Spinal cord (tissue), 10 donors: ENCODE data around the gene SCARB2. TPM values are rescaled to one million over a fixed set of nuclear protein-coding genes. Genes with fewer than 3 reads are reported as not detected.

Experiments
- DNase-seq, 6 donors: peaks; one replicate each; pipeline versions ENCODE4 v3.0.0 to v3.0.0-alpha.2; 2013 to 2015; ENCODE audit warnings: low spot score in 6 of 6, low read depth in 4 of 6
- H3K27ac ChIP-seq: one replicate; pipeline ENCODE4 v1.5.1; 2013; ENCODE audit warnings: low read depth, low read length, control low read depth
- H3K27me3 ChIP-seq: one replicate; pipeline ENCODE4 v1.6.1; 2013; ENCODE audit warnings: low read length; ENCODE audit not compliant: control insufficient read depth, insufficient read depth
- H3K36me3 ChIP-seq: one replicate; pipeline ENCODE4 v1.6.1; 2013; ENCODE audit warnings: low read length; ENCODE audit not compliant: control insufficient read depth, insufficient read depth
- H3K4me1 ChIP-seq: one replicate; pipeline ENCODE4 v1.6.1; 2013; ENCODE audit warnings: low read length; ENCODE audit not compliant: control insufficient read depth, insufficient read depth
- H3K4me3 ChIP-seq: one replicate; pipeline ENCODE4 v1.5.1; 2013; ENCODE audit warnings: low read depth, low read length, control low read depth
- H3K9me3 ChIP-seq: one replicate; pipeline ENCODE4 v1.6.1; 2013; ENCODE audit warnings: low read length; ENCODE audit not compliant: control insufficient read depth, insufficient read depth
- WGBS: methylation state at CpG from one replicate; pipeline ENCODE4 v1.1.5; 2013; ENCODE audit warnings: missing lambda C conversion rate; ENCODE audit not compliant: insufficient coverage; 5-methylcytosine and 5-hydroxymethylcytosine counted together
- long read RNA-seq, 4 donors: transcript quantifications; one replicate each; lab custom pipeline, GENCODE V29; 2026
- polyA plus RNA-seq, 2 donors: library from polyadenylated mRNA; unstranded; fragments of 120-200 nt; gene quantifications; one replicate each; pipeline ENCODE4 v1.2.1, GENCODE V29; 2013; ENCODE audit not compliant: insufficient read length in 2 of 2
- total RNA-seq, 2 donors: library from RNA; depleted of rRNA in 1 of 2; stranded (reverse); fragments of 120-200 nt in 1 of 2; fragments of >200 nt in 1 of 2; gene quantifications; one replicate each; pipeline versions ENCODE4 v1.2.3 to v1.2.4, GENCODE V29; 2013 to 2014
- donor health status: healthy.

Gene SCARB2
- total RNA-seq (100 to 1,000 TPM; 243 to 326 TPM), polyA plus RNA-seq (100 to 1,000 TPM; 191 to 218 TPM)
- long read RNA-seq, donor 1, full-length matches to known transcripts: 51 of 57 reads
- long read RNA-seq, donor 1, partial matches to known transcripts: 0 of 57 reads
- long read RNA-seq, donor 1, other reads (novel, unspliced or antisense): 6 of 57 reads
- long read RNA-seq, donor 2, full-length matches to known transcripts: 23 of 23 reads
- long read RNA-seq, donor 2, partial matches to known transcripts: 0 of 23 reads
- long read RNA-seq, donor 2, other reads (novel, unspliced or antisense): 0 of 23 reads
- long read RNA-seq, donor 3, full-length matches to known transcripts: 34 of 34 reads
- long read RNA-seq, donor 3, partial matches to known transcripts: 0 of 34 reads
- long read RNA-seq, donor 3, other reads (novel, unspliced or antisense): 0 of 34 reads
- long read RNA-seq, donor 4, full-length matches to known transcripts: 56 of 56 reads
- long read RNA-seq, donor 4, partial matches to known transcripts: 0 of 56 reads
- long read RNA-seq, donor 4, other reads (novel, unspliced or antisense): 0 of 56 reads

GRCh38 chr4:76213415-76214176 is at the start of gene SCARB2:
Gene SCARB2 (minus strand): TSS chr4:76213824. CDS start chr4:76213543, 281 bp downstream.
- no peaks in the 10 kb centered on the region for H3K9me3 ChIP-seq
- H3K4me1 ChIP-seq: peaks cover 17% of the 10 kb centered on the region
- peak; percentile 57 to 95 (median 72) for DNase-seq
- under 1% methylated on average over 94 of the region's 94 CpGs for WGBS
- peak within 1 kb of the TSS; percentile 86 for H3K4me3 ChIP-seq
- no peaks in the 10 kb centered on the region for H3K36me3 ChIP-seq
- peak within 1 kb of the TSS; percentile 98 for H3K27ac ChIP-seq
- no peaks in the 10 kb centered on the region for H3K27me3 ChIP-seq

DNA sequence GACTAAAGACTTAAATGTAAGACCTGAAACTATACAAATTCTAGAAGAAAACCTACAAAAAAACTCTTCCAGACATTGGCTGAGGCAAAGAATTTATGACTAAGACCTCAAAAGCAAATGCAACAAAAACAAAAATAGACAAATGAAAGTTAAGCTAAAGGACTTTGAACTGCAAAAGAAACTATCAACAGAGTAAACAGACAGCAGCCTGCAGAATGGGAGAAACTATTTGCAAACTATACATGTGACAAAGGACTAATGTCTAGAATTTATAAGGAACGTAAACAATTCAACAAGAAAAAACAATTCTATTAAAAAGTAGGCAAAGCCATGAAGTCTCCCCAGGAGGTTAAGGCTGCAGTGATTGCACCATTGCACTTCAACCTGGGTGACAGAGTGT is 46.9 kb upstream of the SCARB2 start:
- no peak overlapping the region for H3K4me3 ChIP-seq
- no peaks in the 10 kb centered on the region for H3K27me3 ChIP-seq
- no peak for DNase-seq
- no peak overlapping the region for H3K27ac ChIP-seq
- peaks cover 6% of the 10 kb centered on the region for H3K36me3 ChIP-seq
- WGBS: no CpG with 5 or more reads among the region's 1 CpG
- no peaks in the 10 kb centered on the region for H3K9me3 ChIP-seq
- H3K4me1 ChIP-seq: no peaks in the 10 kb centered on the region

- Histone ChIP-seq H3K4me1 (no peaks in the 10 kb centered on the region), H3K27me3 (no peaks in the 10 kb centered on the region), H3K36me3 (peaks cover 2% of the 10 kb centered on the region), H3K27ac (no peak overlapping the region), H3K4me3 (no peak overlapping the region), H3K9me3 (no peaks in the 10 kb centered on the region)
- no peak for DNase-seq
- WGBS: no CpG with 5 or more reads among the region's 3 CpGs
These were observed 44.2 kb upstream of the SCARB2 start for GRCh38 chr4:76257824-76258223.

GRCh38 chr4:76256968-76257367 is 43.3 kb upstream of the SCARB2 start:
- H3K27me3 ChIP-seq: no peaks in the 10 kb centered on the region
- H3K36me3 ChIP-seq: peaks cover 2% of the 10 kb centered on the region
- no peak overlapping the region for H3K27ac ChIP-seq
- no CpG with 5 or more reads among the region's 1 CpG for WGBS
- peaks cover 3% of the 10 kb centered on the region for H3K4me1 ChIP-seq
- no peaks in the 10 kb centered on the region for H3K9me3 ChIP-seq
- H3K4me3 ChIP-seq: no peak overlapping the region
- no peak for DNase-seq

GRCh38 chr4:76256032-76256431 is 42.4 kb upstream of the SCARB2 start:
- Histone ChIP-seq H3K27ac (no peak overlapping the region), H3K9me3 (no peaks in the 10 kb centered on the region), H3K27me3 (peaks cover under 1% of the 10 kb centered on the region), H3K4me3 (no peak overlapping the region), H3K4me1 (peaks cover 7% of the 10 kb centered on the region), H3K36me3 (peaks cover 2% of the 10 kb centered on the region)
- 91% methylated on average over 3 of the region's 6 CpGs for WGBS
- no peak for DNase-seq

- no peaks in the 10 kb centered on the region for H3K9me3 ChIP-seq
- H3K27me3 ChIP-seq: peaks cover 8% of the 10 kb centered on the region
- H3K4me3 ChIP-seq: no peak overlapping the region
- H3K36me3 ChIP-seq: peaks cover 2% of the 10 kb centered on the region
- no peak overlapping the region for H3K27ac ChIP-seq
- H3K4me1 ChIP-seq: peaks cover 7% of the 10 kb centered on the region
- WGBS: 87% methylated on average over 3 of the region's 6 CpGs
- no peak for DNase-seq
These were observed 39.9 kb upstream of the SCARB2 start for GRCh38 chr4:76253511-76253910.

DNA sequence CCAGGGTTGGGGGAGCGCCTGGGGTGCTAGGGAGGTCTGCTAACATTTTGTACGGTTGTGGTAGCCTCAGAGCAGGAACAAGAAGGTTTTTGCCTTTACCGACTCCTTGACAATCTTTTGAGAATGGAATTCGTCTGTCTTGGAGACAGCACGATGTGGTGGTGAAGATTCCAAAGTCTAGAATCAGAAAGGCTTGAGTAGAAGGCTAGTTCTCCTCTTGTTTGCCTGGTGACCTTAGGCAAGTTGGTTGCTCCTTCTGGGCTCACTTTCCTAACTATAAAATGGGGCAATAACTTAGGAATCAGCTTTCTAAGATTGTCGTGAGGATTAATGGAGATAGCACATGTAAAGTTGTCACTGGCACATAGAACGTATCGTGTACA is 38.6 kb upstream of the SCARB2 start:
- Histone ChIP-seq H3K4me3 (peak overlapping the region; percentile 58), H3K27me3 (peaks cover 8% of the 10 kb centered on the region), H3K9me3 (no peaks in the 10 kb centered on the region), H3K27ac (no peak overlapping the region), H3K36me3 (peaks cover 2% of the 10 kb centered on the region), H3K4me1 (peaks cover 7% of the 10 kb centered on the region)
- WGBS: 61% methylated on average over 5 of the region's 8 CpGs
- peak in 1 of 6 donors; percentile 2 for DNase-seq

DNA sequence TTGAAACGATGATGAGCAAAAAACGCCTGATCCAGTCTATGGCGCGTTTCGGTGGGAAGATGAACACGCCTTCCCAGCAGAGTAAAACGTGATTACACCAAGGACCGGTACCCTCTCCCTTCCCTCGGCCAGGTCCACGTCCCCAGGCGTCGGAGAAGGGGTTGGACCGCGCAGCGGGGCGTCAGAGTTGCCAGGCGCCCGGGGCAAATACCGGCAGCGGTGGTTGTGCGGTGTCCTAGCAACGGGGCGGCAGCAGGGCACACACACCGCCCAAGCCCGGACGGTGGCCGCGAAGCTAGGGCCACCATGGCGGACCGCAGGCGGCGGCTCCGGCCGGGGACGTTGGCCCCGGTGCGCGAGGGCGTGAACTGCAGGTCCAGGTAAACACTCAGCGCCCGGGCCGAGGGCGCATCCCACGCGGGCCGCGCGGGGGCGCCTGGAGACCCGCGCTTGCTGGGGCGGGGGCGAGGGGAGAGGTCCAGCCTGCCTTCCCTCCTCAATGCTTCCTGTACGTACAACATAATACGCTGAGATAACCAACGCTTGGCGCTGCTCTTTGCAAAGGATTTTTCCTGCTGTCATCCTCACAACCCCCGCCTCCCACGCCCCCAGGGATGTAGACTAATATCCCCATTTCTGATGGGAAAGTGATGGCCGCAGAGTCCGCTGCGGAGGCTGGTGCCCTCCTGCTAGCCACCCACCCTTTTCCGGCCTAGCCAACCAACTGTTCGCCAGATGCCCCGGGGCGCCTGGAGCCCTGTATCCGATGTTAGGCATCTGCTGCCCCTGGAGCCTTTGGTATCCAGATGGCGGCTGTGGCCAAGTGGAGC is 38.0 kb upstream of the SCARB2 start, which contains the start of gene FAM47E:
Gene FAM47E, plus strand, starts transcription at position 281 of the 830 bp plus-strand sequence. Its CDS starts 26 bp downstream, at position 307.
- peak within 1 kb of the TSS; percentile 58 for H3K4me3 ChIP-seq
- 2% methylated on average over 66 of the region's 68 CpGs for WGBS
- no peak within 1 kb of the TSS for H3K27ac ChIP-seq
- DNase-seq: peak; percentile 52 to 91 (median 65)
- peaks cover 7% of the 10 kb centered on the region for H3K4me1 ChIP-seq
- H3K36me3 ChIP-seq: peaks cover 2% of the 10 kb centered on the region
- no peaks in the 10 kb centered on the region for H3K9me3 ChIP-seq
- H3K27me3 ChIP-seq: peaks cover 8% of the 10 kb centered on the region

- Histone ChIP-seq H3K4me3 (peak overlapping the region; percentile 58), H3K27me3 (peaks cover 8% of the 10 kb centered on the region), H3K9me3 (no peaks in the 10 kb centered on the region), H3K36me3 (no peaks in the 10 kb centered on the region), H3K27ac (no peak overlapping the region), H3K4me1 (peaks cover 7% of the 10 kb centered on the region)
- peak in 1 of 6 donors; percentile 3 for DNase-seq
- 12% methylated on average over 4 of the region's 6 CpGs for WGBS
These were observed 37.3 kb upstream of the SCARB2 start for GRCh38 chr4:76250962-76251361.
